ENCODE measurements around the gene CPS1.

CPS1 gene

DNA sequence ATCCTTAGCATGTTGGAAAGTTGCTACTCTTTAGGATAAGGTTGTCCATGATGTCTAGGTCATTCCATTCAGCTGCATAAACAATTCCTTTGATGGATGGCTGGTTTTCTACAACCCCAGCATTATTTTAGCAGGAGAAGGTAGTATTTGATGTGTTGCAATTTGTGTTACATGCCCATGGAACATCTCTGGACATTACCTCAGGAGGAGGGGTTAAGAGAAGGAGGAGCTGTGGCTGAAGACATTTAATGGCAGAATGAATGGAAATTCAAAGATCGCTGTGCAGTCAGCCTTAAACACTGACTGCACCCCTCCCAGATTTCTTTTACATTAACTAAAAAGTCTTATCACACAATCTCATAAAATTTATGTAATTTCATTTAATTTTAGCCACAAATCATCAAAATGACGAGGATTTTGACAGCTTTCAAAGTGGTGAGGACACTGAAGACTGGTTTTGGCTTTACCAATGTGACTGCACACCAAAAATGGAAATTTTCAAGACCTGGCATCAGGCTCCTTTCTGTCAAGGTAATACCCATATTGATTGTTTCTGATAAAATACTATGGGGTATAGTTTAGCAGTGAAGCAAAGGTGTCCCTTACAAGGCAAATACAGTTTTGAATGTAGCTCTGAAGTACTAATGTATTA lies at the start of gene CPS1:
TSS of gene CPS1 (plus strand) at position 271 of the 652 bp plus-strand sequence. CDS start at position 406, 135 bp downstream.
- no peak for ATAC-seq (ENCODE audit: low read depth)
- DNase-seq (ENCODE audit: low spot score in 2 of 2): no peak
- H3K36me3 Mint-ChIP-seq: no peaks in the 10 kb centered on the region
- no peak within 1 kb of the TSS for H3K4me3 Mint-ChIP-seq
- no peak within 1 kb of the TSS for H3K27ac Mint-ChIP-seq
- H3K4me1 Mint-ChIP-seq: no peaks in the 10 kb centered on the region
- no peaks in the 10 kb centered on the region for H3K9me3 Mint-ChIP-seq
- peaks cover 5% of the 10 kb centered on the region for H3K27me3 Mint-ChIP-seq

GRCh38 chr2:210515911-210516310 lies 40.5 kb upstream of the CPS1 start:
- peaks cover 1% of the 10 kb centered on the region for H3K9me3 Mint-ChIP-seq

DNA sequence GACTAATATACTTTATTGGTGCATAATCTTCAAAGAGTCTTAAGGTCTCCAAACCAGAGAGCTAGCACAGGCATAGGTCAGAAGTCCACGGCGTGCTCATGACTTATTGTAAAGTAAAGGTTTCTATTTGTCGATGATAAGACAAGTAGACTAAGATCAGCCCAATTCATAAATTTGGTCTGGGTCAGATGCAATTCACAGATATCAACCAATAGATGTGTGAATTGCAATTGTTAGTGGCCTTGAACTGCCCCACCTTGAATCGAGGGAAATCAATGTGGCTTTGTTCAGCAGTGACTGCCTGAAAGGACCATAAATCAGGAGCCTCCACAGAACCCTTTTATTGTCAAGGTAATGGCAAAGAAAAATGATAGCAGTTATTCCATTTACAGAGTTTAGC lies 39.1 kb upstream of the CPS1 start:
- ATAC-seq (ENCODE audit: low read depth) (no peak), DNase-seq (ENCODE audit: low spot score in 2 of 2) (no peak)
- H3K4me1 Mint-ChIP-seq: no peaks in the 10 kb centered on the region
- H3K36me3 Mint-ChIP-seq: no peaks in the 10 kb centered on the region
- H3K27ac Mint-ChIP-seq: no peak overlapping the region
- H3K9me3 Mint-ChIP-seq: peaks cover 1% of the 10 kb centered on the region
- peaks cover 9% of the 10 kb centered on the region for H3K27me3 Mint-ChIP-seq
- no peak overlapping the region for H3K4me3 Mint-ChIP-seq

More at GRCh38 chr2:210515911-210516310, 40.5 kb upstream of the CPS1 start:
- Mint-ChIP-seq H3K36me3 (no peaks in the 10 kb centered on the region), H3K27me3 (peaks cover 9% of the 10 kb centered on the region), H3K4me3 (no peak overlapping the region), H3K27ac (no peak overlapping the region), H3K4me1 (no peaks in the 10 kb centered on the region)
- DNase-seq (ENCODE audit: low spot score in 2 of 2) (no peak), ATAC-seq (ENCODE audit: low read depth) (no peak)

- H3K36me3 Mint-ChIP-seq: no peaks in the 10 kb centered on the region
- H3K4me3 Mint-ChIP-seq: no peak overlapping the region
- H3K9me3 Mint-ChIP-seq: peaks cover 1% of the 10 kb centered on the region
- DNase-seq (ENCODE audit: low spot score in 2 of 2): no peak
- ATAC-seq (ENCODE audit: low read depth): no peak
- H3K4me1 Mint-ChIP-seq: no peaks in the 10 kb centered on the region
- no peak overlapping the region for H3K27ac Mint-ChIP-seq
- peaks cover 9% of the 10 kb centered on the region for H3K27me3 Mint-ChIP-seq
Measured at GRCh38 chr2:210519594-210519993, 36.8 kb upstream of the CPS1 start.

- no peak for ATAC-seq (ENCODE audit: low read depth)
Measured at GRCh38 chr2:210522399-210522798, 34.0 kb upstream of the CPS1 start.

GRCh38 chr2:210523650-210524289 lies 32.6 kb upstream of the CPS1 start:
- ATAC-seq (ENCODE audit: low read depth) (no peak), DNase-seq (ENCODE audit: low spot score in 2 of 2) (no peak)
- no peak overlapping the region for H3K4me3 Mint-ChIP-seq
- no peaks in the 10 kb centered on the region for H3K4me1 Mint-ChIP-seq
- H3K9me3 Mint-ChIP-seq: no peaks in the 10 kb centered on the region
- no peak overlapping the region for H3K27ac Mint-ChIP-seq
- peaks cover 13% of the 10 kb centered on the region for H3K27me3 Mint-ChIP-seq
- H3K36me3 Mint-ChIP-seq: no peaks in the 10 kb centered on the region

More at GRCh38 chr2:210522399-210522798, 34.0 kb upstream of the CPS1 start:
- peaks cover 13% of the 10 kb centered on the region for H3K27me3 Mint-ChIP-seq
- H3K27ac Mint-ChIP-seq: no peak overlapping the region
- H3K4me1 Mint-ChIP-seq: no peaks in the 10 kb centered on the region
- H3K4me3 Mint-ChIP-seq: no peak overlapping the region
- DNase-seq (ENCODE audit: low spot score in 2 of 2): no peak
- H3K9me3 Mint-ChIP-seq: no peaks in the 10 kb centered on the region
- no peaks in the 10 kb centered on the region for H3K36me3 Mint-ChIP-seq

GRCh38 chr2:210524533-210524932 lies 31.9 kb upstream of the CPS1 start:
- Mint-ChIP-seq H3K36me3 (no peaks in the 10 kb centered on the region), H3K27ac (no peak overlapping the region), H3K4me3 (no peak overlapping the region), H3K9me3 (no peaks in the 10 kb centered on the region), H3K4me1 (no peaks in the 10 kb centered on the region), H3K27me3 (peaks cover 12% of the 10 kb centered on the region)
- no peak for ATAC-seq (ENCODE audit: low read depth)
- no peak for DNase-seq (ENCODE audit: low spot score in 2 of 2)

DNA sequence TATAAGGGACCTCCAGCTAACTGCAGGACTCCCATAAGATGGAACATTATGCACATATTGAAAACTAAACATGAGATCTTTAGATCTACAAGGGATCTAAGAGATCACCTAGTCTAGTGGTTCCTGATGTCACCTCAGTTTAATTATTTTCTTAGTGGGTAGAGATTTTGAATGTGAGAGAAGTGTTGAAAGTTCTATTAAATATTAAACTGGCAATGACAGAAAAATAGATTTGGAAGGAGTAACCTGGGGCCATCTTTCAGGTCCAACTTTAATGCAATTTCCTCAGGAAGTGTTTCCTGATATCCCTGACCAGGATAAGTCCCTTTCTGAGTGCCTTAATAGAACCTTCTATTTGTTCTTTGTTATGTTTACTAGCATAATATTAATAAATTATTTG lies 29.1 kb upstream of the CPS1 start:
- Mint-ChIP-seq H3K27ac (no peak overlapping the region), H3K9me3 (no peaks in the 10 kb centered on the region), H3K4me3 (no peak overlapping the region), H3K36me3 (no peaks in the 10 kb centered on the region), H3K27me3 (peaks cover 8% of the 10 kb centered on the region), H3K4me1 (no peaks in the 10 kb centered on the region)
- DNase-seq (ENCODE audit: low spot score in 2 of 2) (no peak), ATAC-seq (ENCODE audit: low read depth) (no peak)

DNA sequence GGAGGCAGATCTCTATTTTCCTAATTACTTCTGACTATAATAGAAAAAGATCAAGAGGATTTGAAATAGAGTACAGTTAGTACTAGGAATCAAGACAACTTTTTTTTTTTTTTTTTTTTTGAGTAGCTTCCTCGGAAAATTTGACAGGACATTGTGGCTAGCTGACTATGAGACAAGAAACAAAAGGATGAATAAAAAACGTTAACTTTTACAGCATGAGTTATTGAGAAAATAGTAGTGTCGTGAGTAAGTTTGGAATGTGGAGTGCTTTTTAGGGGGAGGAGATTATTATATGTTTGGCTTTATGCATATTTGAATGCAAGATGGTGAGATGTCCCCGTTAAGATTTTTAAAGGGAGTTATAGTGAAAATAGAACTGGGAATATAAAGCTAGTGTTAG lies 27.7 kb upstream of the CPS1 start:
- Mint-ChIP-seq H3K9me3 (no peaks in the 10 kb centered on the region), H3K4me3 (no peak overlapping the region), H3K27me3 (peaks cover 8% of the 10 kb centered on the region), H3K27ac (no peak overlapping the region), H3K4me1 (no peaks in the 10 kb centered on the region), H3K36me3 (no peaks in the 10 kb centered on the region)
- DNase-seq (ENCODE audit: low spot score in 2 of 2): no peak
- no peak for ATAC-seq (ENCODE audit: low read depth)

DNA sequence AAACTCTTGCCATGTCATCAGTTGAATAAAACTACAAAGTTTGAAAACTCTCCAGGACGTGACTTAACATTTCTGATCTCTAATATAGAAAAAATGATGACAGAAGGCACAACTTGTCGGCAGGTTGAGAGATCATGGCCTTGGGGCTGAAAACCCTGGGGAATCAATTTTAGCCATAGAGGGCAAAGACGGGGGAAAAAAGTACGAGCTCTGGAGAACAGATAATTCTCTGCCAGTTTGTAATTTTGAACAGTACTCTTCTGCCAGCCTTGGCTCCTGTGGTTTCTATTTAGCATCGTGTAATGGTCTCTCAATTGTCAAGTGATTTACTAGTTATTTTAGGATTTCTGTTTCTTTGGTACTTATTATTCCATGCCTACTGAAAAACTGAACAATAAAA lies 25.3 kb upstream of the CPS1 start:
- no peak for ATAC-seq (ENCODE audit: low read depth)
- no peak overlapping the region for H3K27ac Mint-ChIP-seq
- H3K9me3 Mint-ChIP-seq: no peaks in the 10 kb centered on the region
- H3K27me3 Mint-ChIP-seq: peaks cover 1% of the 10 kb centered on the region
- H3K4me3 Mint-ChIP-seq: no peak overlapping the region
- H3K36me3 Mint-ChIP-seq: no peaks in the 10 kb centered on the region
- no peaks in the 10 kb centered on the region for H3K4me1 Mint-ChIP-seq
- DNase-seq (ENCODE audit: low spot score in 2 of 2): no peak

GRCh38 chr2:210531482-210531881 lies 24.9 kb upstream of the CPS1 start:
- H3K4me1 Mint-ChIP-seq: no peaks in the 10 kb centered on the region

DNA sequence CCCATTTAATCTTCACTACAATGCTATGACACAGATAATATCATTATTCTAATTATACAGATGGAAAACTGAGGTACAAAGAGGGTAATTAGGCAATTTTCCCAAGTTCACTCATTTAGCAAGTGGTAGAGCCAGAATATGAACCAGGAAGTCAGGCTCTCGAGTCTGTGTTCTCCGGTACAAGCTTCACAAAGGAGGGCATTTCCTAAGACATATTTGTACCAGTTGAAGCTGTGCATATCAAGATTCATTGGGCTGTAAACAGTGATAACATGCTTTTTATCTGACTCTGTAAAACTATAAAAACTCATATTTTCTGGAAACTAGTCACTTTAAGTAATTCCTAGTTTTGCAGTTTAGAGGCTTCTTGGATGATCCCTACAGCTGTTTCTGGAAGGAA lies 23.0 kb upstream of the CPS1 start:
- Mint-ChIP-seq H3K4me3 (no peak overlapping the region), H3K27me3 (no peaks in the 10 kb centered on the region), H3K27ac (no peak overlapping the region), H3K9me3 (no peaks in the 10 kb centered on the region), H3K36me3 (no peaks in the 10 kb centered on the region), H3K4me1 (no peaks in the 10 kb centered on the region)
- ATAC-seq (ENCODE audit: low read depth) (no peak), DNase-seq (ENCODE audit: low spot score in 2 of 2) (no peak)

More at GRCh38 chr2:210531482-210531881, 24.9 kb upstream of the CPS1 start:
- Mint-ChIP-seq H3K4me3 (no peak overlapping the region), H3K9me3 (no peaks in the 10 kb centered on the region), H3K27me3 (peaks cover 1% of the 10 kb centered on the region), H3K36me3 (no peaks in the 10 kb centered on the region), H3K27ac (no peak overlapping the region)
- ATAC-seq (ENCODE audit: low read depth): no peak
- no peak for DNase-seq (ENCODE audit: low spot score in 2 of 2)

- no peaks in the 10 kb centered on the region for H3K9me3 Mint-ChIP-seq
Measured at GRCh38 chr2:210534879-210535278, 21.5 kb upstream of the CPS1 start.

GRCh38 chr2:210536973-210537650 lies 19.3 kb upstream of the CPS1 start:
- Mint-ChIP-seq H3K27ac (no peak overlapping the region), H3K9me3 (no peaks in the 10 kb centered on the region), H3K4me1 (no peaks in the 10 kb centered on the region), H3K4me3 (no peak overlapping the region), H3K27me3 (peaks cover 4% of the 10 kb centered on the region), H3K36me3 (no peaks in the 10 kb centered on the region)
- DNase-seq (ENCODE audit: low spot score in 2 of 2) (no peak), ATAC-seq (ENCODE audit: low read depth) (no peak)

More at GRCh38 chr2:210534879-210535278, 21.5 kb upstream of the CPS1 start:
- Mint-ChIP-seq H3K4me1 (no peaks in the 10 kb centered on the region), H3K27ac (no peak overlapping the region), H3K36me3 (no peaks in the 10 kb centered on the region), H3K4me3 (no peak overlapping the region), H3K27me3 (no peaks in the 10 kb centered on the region)
- DNase-seq (ENCODE audit: low spot score in 2 of 2) (no peak), ATAC-seq (ENCODE audit: low read depth) (no peak)

All from memory B cell (primary cell).